ENCODE measurements around the gene LSS.

The LSS gene

DNA sequence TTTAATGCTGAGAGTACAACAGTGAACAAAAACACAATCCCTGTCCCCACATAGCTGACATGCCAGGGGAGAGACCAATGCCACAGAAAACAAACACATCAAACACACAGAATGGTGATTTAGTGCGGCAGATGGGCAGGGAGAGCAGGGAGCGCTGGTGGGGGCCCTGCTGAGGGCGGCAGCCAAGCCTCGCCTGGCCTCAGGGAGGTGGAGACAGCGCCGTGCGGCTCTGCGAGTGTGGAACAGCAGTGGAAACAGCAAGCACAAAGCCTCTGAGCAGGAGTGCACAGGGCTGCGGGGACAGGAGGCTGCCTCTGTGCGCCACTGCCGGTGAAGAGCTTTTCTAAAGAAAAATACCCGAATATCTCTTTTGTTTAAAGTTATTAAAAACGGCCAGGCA, 39.8 kb upstream of the LSS start:
- no peak overlapping the region for H4K91ac ChIP-seq (ENCODE audit: low read length)
- H3K9ac ChIP-seq (ENCODE audit: low read length): no peak overlapping the region
- H3K18ac ChIP-seq (ENCODE audit: low read depth in 1 of 2, low read length in 2 of 2): no peak overlapping the region
- no peak overlapping the region for H3K4ac ChIP-seq (ENCODE audit: low read depth in 1 of 2, low read length in 2 of 2)
- H3K4me1 ChIP-seq (ENCODE audit: control insufficient read depth, insufficient read depth, low read depth, low read length): peaks cover 12% of the 10 kb centered on the region
- no peak overlapping the region for H2BK5ac ChIP-seq (ENCODE audit: low read depth, low read length, poor library complexity, severe bottlenecking)
- WGBS: 96% methylated on average over 13 of the region's 13 CpGs
- H2BK120ac ChIP-seq (ENCODE audit: low read depth, low read length): no peak overlapping the region
- no peak overlapping the region for H3K27ac ChIP-seq (ENCODE audit: low read length, poor library complexity, severe bottlenecking)
- no peaks in the 10 kb centered on the region for H3K27me3 ChIP-seq (ENCODE audit: control insufficient read depth in 1 of 2, insufficient read depth in 1 of 2, low read length in 2 of 2)
- no peak overlapping the region for H4K8ac ChIP-seq (ENCODE audit: low read length)
- H3K36me3 ChIP-seq (ENCODE audit: control insufficient read depth in 1 of 2, insufficient read depth in 2 of 2, low read depth in 1 of 2, low read length in 2 of 2): peaks cover 83 to 93% of the 10 kb centered on the region in 2 experiments
- no peak overlapping the region for H3K14ac ChIP-seq (ENCODE audit: low read length in 2 of 2)
- peaks cover 32% of the 10 kb centered on the region for H3K79me1 ChIP-seq (replicated peaks; ENCODE audit: low read length, poor library complexity, severe bottlenecking)
- no peaks in the 10 kb centered on the region for H3K9me3 ChIP-seq (ENCODE audit: control insufficient read depth, low read length)
- H3K23ac ChIP-seq (ENCODE audit: low read length in 2 of 2): no peak overlapping the region
- no peak overlapping the region for H3K4me3 ChIP-seq (ENCODE audit: insufficient read depth in 1 of 2, low read depth in 1 of 2, low read length in 2 of 2)
- no peak for DNase-seq
- H2AFZ ChIP-seq (ENCODE audit: low read depth, low read length): no peak overlapping the region
- H2BK15ac ChIP-seq (ENCODE audit: low read depth, poor library complexity, severe bottlenecking): no peak overlapping the region
- H2BK12ac ChIP-seq (ENCODE audit: low read length in 2 of 2): no peak overlapping the region
- no peak overlapping the region for H3K4me2 ChIP-seq (ENCODE audit: low read length, poor library complexity, severe bottlenecking)
- H2AK5ac ChIP-seq (ENCODE audit: low read length, severe bottlenecking): no peak overlapping the region

DNA sequence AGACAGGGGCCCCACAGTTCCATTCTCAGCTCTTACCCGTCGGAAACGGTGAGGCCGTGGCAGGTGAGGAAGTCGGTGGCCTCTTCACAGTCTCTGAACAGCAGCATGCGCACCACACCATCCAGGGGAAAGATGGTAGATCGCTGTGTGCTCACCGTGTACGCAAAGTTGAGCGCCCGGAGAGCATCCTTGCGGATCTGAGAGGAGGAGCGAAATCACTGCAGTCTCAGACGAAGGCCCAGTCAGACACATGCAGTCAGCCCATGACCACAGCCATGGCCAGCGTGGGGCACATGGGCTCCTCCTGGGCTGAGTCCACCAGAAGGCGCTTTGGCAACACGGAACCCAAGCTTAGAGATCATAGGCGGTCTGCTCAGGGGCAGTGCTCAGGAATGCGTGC, 38.4 kb upstream of the LSS start:
- no peaks in the 10 kb centered on the region for H3K9me3 ChIP-seq (ENCODE audit: control insufficient read depth, low read length)
- H2BK120ac ChIP-seq (ENCODE audit: low read depth, low read length): no peak overlapping the region
- H3K27ac ChIP-seq (ENCODE audit: low read length, poor library complexity, severe bottlenecking): no peak overlapping the region
- no peak overlapping the region for H4K8ac ChIP-seq (ENCODE audit: low read length)
- H3K4ac ChIP-seq (ENCODE audit: low read depth in 1 of 2, low read length in 2 of 2): no peak overlapping the region
- H2BK15ac ChIP-seq (ENCODE audit: low read depth, poor library complexity, severe bottlenecking): no peak overlapping the region
- H3K27me3 ChIP-seq (ENCODE audit: control insufficient read depth in 1 of 2, insufficient read depth in 1 of 2, low read length in 2 of 2): no peaks in the 10 kb centered on the region
- H2AFZ ChIP-seq (ENCODE audit: low read depth, low read length): no peak overlapping the region
- peaks cover 12% of the 10 kb centered on the region for H3K4me1 ChIP-seq (ENCODE audit: control insufficient read depth, insufficient read depth, low read depth, low read length)
- H2BK5ac ChIP-seq (ENCODE audit: low read depth, low read length, poor library complexity, severe bottlenecking): no peak overlapping the region
- no peak overlapping the region for H3K23ac ChIP-seq (ENCODE audit: low read length in 2 of 2)
- H4K91ac ChIP-seq (ENCODE audit: low read length): no peak overlapping the region
- DNase-seq: no peak
- H3K79me1 ChIP-seq (replicated peaks; ENCODE audit: low read length, poor library complexity, severe bottlenecking): peaks cover 22% of the 10 kb centered on the region
- H3K9ac ChIP-seq (ENCODE audit: low read length): no peak overlapping the region
- peaks cover 72 to 86% of the 10 kb centered on the region in 2 experiments for H3K36me3 ChIP-seq (ENCODE audit: control insufficient read depth in 1 of 2, insufficient read depth in 2 of 2, low read depth in 1 of 2, low read length in 2 of 2)
- H2AK5ac ChIP-seq (ENCODE audit: low read length, severe bottlenecking): no peak overlapping the region
- H3K4me2 ChIP-seq (ENCODE audit: low read length, poor library complexity, severe bottlenecking): no peak overlapping the region
- 91% methylated on average over 18 of the region's 19 CpGs for WGBS
- no peak overlapping the region for H2BK12ac ChIP-seq (ENCODE audit: low read length in 2 of 2)
- H3K4me3 ChIP-seq (ENCODE audit: insufficient read depth in 1 of 2, low read depth in 1 of 2, low read length in 2 of 2): no peak overlapping the region
- no peak overlapping the region for H3K14ac ChIP-seq (ENCODE audit: low read length in 2 of 2)
- no peak overlapping the region for H3K18ac ChIP-seq (ENCODE audit: low read depth in 1 of 2, low read length in 2 of 2)

DNA sequence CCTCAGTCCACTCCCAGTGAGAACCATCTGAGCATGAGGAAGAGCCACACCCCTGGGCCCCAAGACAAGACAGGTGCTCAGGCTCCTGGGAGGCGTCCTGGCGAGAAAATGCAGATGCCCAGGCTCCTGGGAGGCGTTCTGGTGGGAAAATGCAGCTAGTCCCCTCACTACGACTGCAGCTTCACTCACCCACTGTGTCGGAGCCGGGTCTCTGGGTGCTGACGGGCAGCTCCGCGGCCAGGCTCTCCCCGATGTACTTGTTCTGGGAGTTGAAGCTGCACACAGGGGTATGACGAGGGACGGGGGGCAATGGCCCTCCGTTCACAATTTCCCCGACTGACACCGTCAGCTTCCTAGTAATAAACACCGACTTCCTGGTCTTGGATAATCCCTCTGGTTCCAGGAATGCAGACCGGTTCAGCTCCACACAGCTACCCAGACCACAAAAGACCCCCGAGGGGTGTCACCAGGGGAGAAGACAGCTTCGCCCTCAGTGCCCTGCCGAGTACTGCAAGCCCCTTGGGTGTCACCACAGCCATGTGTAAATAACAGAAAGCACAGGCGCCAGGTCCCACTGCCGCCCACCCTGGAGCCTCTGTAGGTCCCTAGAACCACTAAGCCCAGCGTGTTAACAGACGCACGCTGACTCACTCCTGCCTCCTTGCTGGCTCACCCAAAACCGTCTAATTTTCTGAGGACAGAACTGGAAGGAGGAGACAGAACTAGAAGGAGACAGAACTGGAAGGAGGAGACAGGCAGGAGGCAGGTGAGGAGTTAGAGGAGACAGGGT, 37.4 kb upstream of the LSS start:
- Histone ChIP-seq H2BK5ac (ENCODE audit: low read depth, low read length, poor library complexity, severe bottlenecking) (no peak overlapping the region), H3K9ac (ENCODE audit: low read length) (no peak overlapping the region), H3K79me1 (replicated peaks; ENCODE audit: low read length, poor library complexity, severe bottlenecking) (peaks cover 24% of the 10 kb centered on the region), H2BK15ac (ENCODE audit: low read depth, poor library complexity, severe bottlenecking) (no peak overlapping the region), H2BK120ac (ENCODE audit: low read depth, low read length) (no peak overlapping the region), H3K27me3 (ENCODE audit: control insufficient read depth in 1 of 2, insufficient read depth in 1 of 2, low read length in 2 of 2) (no peaks in the 10 kb centered on the region), H3K4me3 (ENCODE audit: insufficient read depth in 1 of 2, low read depth in 1 of 2, low read length in 2 of 2) (no peak overlapping the region), H3K9me3 (ENCODE audit: control insufficient read depth, low read length) (no peaks in the 10 kb centered on the region), H3K36me3 (ENCODE audit: control insufficient read depth in 1 of 2, insufficient read depth in 2 of 2, low read depth in 1 of 2, low read length in 2 of 2) (peaks cover 70 to 86% of the 10 kb centered on the region in 2 experiments), H2BK12ac (ENCODE audit: low read length in 2 of 2) (no peak overlapping the region), H3K23ac (ENCODE audit: low read length in 2 of 2) (no peak overlapping the region), H2AFZ (ENCODE audit: low read depth, low read length) (no peak overlapping the region), H3K27ac (ENCODE audit: low read length, poor library complexity, severe bottlenecking) (no peak overlapping the region), H3K18ac (ENCODE audit: low read depth in 1 of 2, low read length in 2 of 2) (no peak overlapping the region), H3K4ac (ENCODE audit: low read depth in 1 of 2, low read length in 2 of 2) (no peak overlapping the region), H3K4me1 (ENCODE audit: control insufficient read depth, insufficient read depth, low read depth, low read length) (peaks cover 12% of the 10 kb centered on the region), H4K8ac (ENCODE audit: low read length) (no peak overlapping the region), H2AK5ac (ENCODE audit: low read length, severe bottlenecking) (no peak overlapping the region), H3K14ac (ENCODE audit: low read length in 2 of 2) (no peak overlapping the region), H3K4me2 (ENCODE audit: low read length, poor library complexity, severe bottlenecking) (no peak overlapping the region), H4K91ac (ENCODE audit: low read length) (no peak overlapping the region)
- DNase-seq: no peak
- WGBS: 90% methylated on average over 26 of the region's 26 CpGs

DNA sequence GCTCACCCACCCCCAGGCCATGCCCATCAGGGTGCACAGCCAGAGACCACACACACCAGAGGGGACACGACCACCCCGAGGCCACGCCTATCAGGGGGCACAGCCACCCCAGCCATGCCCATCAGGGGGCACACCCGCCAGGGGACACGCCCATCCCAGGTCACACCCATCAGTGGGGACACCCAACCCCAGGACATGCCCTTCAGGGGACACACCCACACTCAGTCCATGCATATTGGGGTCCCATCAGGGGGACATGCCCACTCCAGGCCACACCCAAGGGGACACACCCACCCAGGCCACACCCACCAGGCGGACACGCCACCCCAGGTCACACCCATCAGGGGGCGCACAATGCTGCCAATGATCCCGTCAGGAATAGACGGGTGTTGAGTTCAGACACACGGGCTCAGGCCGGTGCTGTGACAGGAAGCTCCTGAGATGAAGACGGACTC, 36.1 kb upstream of the LSS start:
- DNase-seq: no peak
- no peak overlapping the region for H2BK5ac ChIP-seq (ENCODE audit: low read depth, low read length, poor library complexity, severe bottlenecking)
- WGBS: 95% methylated on average over 13 of the region's 13 CpGs

More for the DNA sequence above, 36.1 kb upstream of the LSS start:
- no peaks in the 10 kb centered on the region for H3K9me3 ChIP-seq (ENCODE audit: control insufficient read depth, low read length)
- no peak overlapping the region for H2BK12ac ChIP-seq (ENCODE audit: low read length in 2 of 2)
- H3K36me3 ChIP-seq (ENCODE audit: control insufficient read depth in 1 of 2, insufficient read depth in 2 of 2, low read depth in 1 of 2, low read length in 2 of 2): peaks cover 72 to 86% of the 10 kb centered on the region in 2 experiments
- H3K27me3 ChIP-seq (ENCODE audit: control insufficient read depth in 1 of 2, insufficient read depth in 1 of 2, low read length in 2 of 2): no peaks in the 10 kb centered on the region
- H3K79me1 ChIP-seq (replicated peaks; ENCODE audit: low read length, poor library complexity, severe bottlenecking): peaks cover 25% of the 10 kb centered on the region
- H3K4me1 ChIP-seq (ENCODE audit: control insufficient read depth, insufficient read depth, low read depth, low read length): peaks cover 10% of the 10 kb centered on the region
- no peak overlapping the region for H3K14ac ChIP-seq (ENCODE audit: low read length in 2 of 2)
- no peak overlapping the region for H3K4me2 ChIP-seq (ENCODE audit: low read length, poor library complexity, severe bottlenecking)
- no peak overlapping the region for H2BK15ac ChIP-seq (ENCODE audit: low read depth, poor library complexity, severe bottlenecking)
- H3K4ac ChIP-seq (ENCODE audit: low read depth in 1 of 2, low read length in 2 of 2): no peak overlapping the region
- H4K8ac ChIP-seq (ENCODE audit: low read length): no peak overlapping the region
- H3K27ac ChIP-seq (ENCODE audit: low read length, poor library complexity, severe bottlenecking): no peak overlapping the region
- H3K18ac ChIP-seq (ENCODE audit: low read depth in 1 of 2, low read length in 2 of 2): no peak overlapping the region
- no peak overlapping the region for H2AK5ac ChIP-seq (ENCODE audit: low read length, severe bottlenecking)
- no peak overlapping the region for H4K91ac ChIP-seq (ENCODE audit: low read length)
- H3K23ac ChIP-seq (ENCODE audit: low read length in 2 of 2): no peak overlapping the region
- H2BK120ac ChIP-seq (ENCODE audit: low read depth, low read length): no peak overlapping the region
- no peak overlapping the region for H3K9ac ChIP-seq (ENCODE audit: low read length)
- H2AFZ ChIP-seq (ENCODE audit: low read depth, low read length): no peak overlapping the region
- H3K4me3 ChIP-seq (ENCODE audit: insufficient read depth in 1 of 2, low read depth in 1 of 2, low read length in 2 of 2): no peak overlapping the region

Data from mesenchymal stem cell (in vitro differentiated cells and primary cell).